HEK293T (cell line): ENCODE measurements around the gene SPA17.
A peak's percentile ranks its signal among the peaks of the same experiment; 100 is the strongest.

Experiments
- CTCF ChIA-PET: fragments of 350-600 bp; formaldehyde crosslinking; extraction: SDS; loops from one replicate; lab custom pipeline; 2021; ENCODE audit warnings: antibody characterized with exemption, inconsistent platforms; lab: Yijun Ruan, JAX
- POLR2A ChIA-PET: fragments of 350-600 bp; formaldehyde crosslinking; extraction: SDS; loops from one replicate; lab custom pipeline; 2020; ENCODE audit warnings: antibody characterized with exemption, inconsistent platforms; lab: Yijun Ruan, JAX
- DNase-seq: peaks from one replicate; pipeline ENCODE4 v3.0.0; 2012; ENCODE audit warnings: mixed read lengths; ENCODE audit errors: extremely low spot score
- ARNT ChIP-seq: fragments of 450-650 bp; IDR thresholded peaks from 2 replicates; pipeline ENCODE4 v1.6.1; 2017; ENCODE audit warnings: mild to moderate bottlenecking
- BHLHE40 ChIP-seq: fragments of 450-650 bp; IDR thresholded peaks from 2 replicates; pipeline ENCODE4 v1.6.1; 2016; ENCODE audit warnings: mild to moderate bottlenecking, moderate library complexity, borderline replicate concordance
- CTBP1 ChIP-seq: fragments of 450-650 bp; IDR thresholded peaks from 2 replicates; pipeline ENCODE4 v1.6.1; 2016; ENCODE audit warnings: borderline replicate concordance
- ELF4 ChIP-seq: fragments of 450-650 bp; IDR thresholded peaks from 2 replicates; pipeline ENCODE4 v1.6.1; 2017; ENCODE audit warnings: antibody characterized with exemption
- FOXA1 ChIP-seq: fragments of 450-650 bp; IDR thresholded peaks from 2 replicates; pipeline ENCODE4 v1.6.1; 2016; ENCODE audit warnings: mild to moderate bottlenecking
- FOXK2 ChIP-seq: fragments of 450-650 bp; IDR thresholded peaks from 2 replicates; pipeline ENCODE4 v1.6.1; 2016; ENCODE audit warnings: mild to moderate bottlenecking
- FOXM1 ChIP-seq: fragments of 450-650 bp; IDR thresholded peaks from 2 replicates; pipeline ENCODE4 v1.6.1; 2017; ENCODE audit warnings: mild to moderate bottlenecking, borderline replicate concordance
- HDGF ChIP-seq: fragments of 450-650 bp; IDR thresholded peaks from 2 replicates; pipeline ENCODE4 v1.6.1; 2017; ENCODE audit warnings: antibody characterized with exemption, borderline replicate concordance
- L3MBTL2 ChIP-seq: fragments of 450-650 bp; conservative IDR thresholded peaks from 2 replicates; pipeline ENCODE4 v1.6.1; 2016; ENCODE audit warnings: mild to moderate bottlenecking
- LEF1 ChIP-seq: fragments of 450-650 bp; IDR thresholded peaks from 2 replicates; pipeline ENCODE4 v1.6.1; 2017; ENCODE audit warnings: mild to moderate bottlenecking, borderline replicate concordance
- NFRKB ChIP-seq: fragments of 450-650 bp; IDR thresholded peaks from 2 replicates; pipeline ENCODE4 v1.6.1; 2016; ENCODE audit warnings: mild to moderate bottlenecking, moderate library complexity
- SP1 ChIP-seq: fragments of 450-650 bp; IDR thresholded peaks from 2 replicates; pipeline ENCODE4 v1.6.1; 2017
- SUZ12 ChIP-seq: fragments of 450-650 bp; IDR thresholded peaks from 2 replicates; pipeline ENCODE4 v1.6.1; 2016; ENCODE audit warnings: mild to moderate bottlenecking
- TARDBP ChIP-seq: fragments of 450-650 bp; IDR thresholded peaks from 2 replicates; pipeline ENCODE4 v1.6.1; 2016
- ZNF384 ChIP-seq: fragments of 450-650 bp; IDR thresholded peaks from 2 replicates; pipeline ENCODE4 v1.6.1; 2016
- TF ChIP-seq, protein P1 (sequence below): fragments of 450-650 bp; IDR thresholded peaks from 2 replicates; pipeline ENCODE4 v1.6.1; 2016

The SPA17 gene

DNA sequence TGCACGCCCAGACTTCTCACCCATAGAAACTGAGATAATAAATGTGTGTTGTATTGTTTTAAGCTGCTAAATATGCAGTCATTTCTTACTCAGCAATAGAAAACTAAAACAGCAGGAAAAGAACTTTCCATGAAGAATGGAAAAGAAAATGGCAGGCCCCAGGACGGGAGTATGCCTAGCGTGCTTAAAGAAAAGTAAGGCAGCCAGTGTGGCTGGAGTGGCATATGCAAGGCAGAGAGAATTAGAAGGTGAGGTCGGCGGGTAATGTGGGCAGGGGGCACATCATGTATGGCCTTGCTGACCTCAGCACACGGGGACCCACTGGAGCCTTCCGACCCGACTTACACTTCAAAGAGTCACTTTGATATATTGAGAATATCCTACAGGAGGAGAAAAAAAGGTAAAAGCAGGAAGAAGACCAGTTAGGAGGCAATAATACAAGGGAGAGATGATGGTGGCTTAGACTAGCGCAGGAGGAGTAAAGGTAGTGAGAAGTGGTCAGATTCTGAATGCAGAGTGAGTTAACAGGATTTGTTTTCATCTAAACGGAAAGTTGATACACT, 30.6 kb upstream of the SPA17 start:
- CTCF ChIA-PET = interaction anchor here (0.8 to 1.9 kb wide), 2 partner anchors 12 to 1382 kb away, joined by 3 to 7 read pairs; no protein-coding TSS in a partner anchor
- POLR2A ChIA-PET = interaction anchor here (0.6 to 1.0 kb wide), 2 partner anchors 21 to 310 kb away, joined by 3 read pairs; partner anchors contain the start of genes CCDC15 and TBRG1
- no peak for TF ChIP-seq L3MBTL2
- TF ChIP-seq ARNT = no peak
- TF ChIP-seq SP1 = no peak
- no peak for TF ChIP-seq LEF1
- no peak for TF ChIP-seq NFRKB
- no peak for TF ChIP-seq TARDBP
- no peak for TF ChIP-seq FOXM1
- no peak for TF ChIP-seq BHLHE40
- TF ChIP-seq, protein P1, sequence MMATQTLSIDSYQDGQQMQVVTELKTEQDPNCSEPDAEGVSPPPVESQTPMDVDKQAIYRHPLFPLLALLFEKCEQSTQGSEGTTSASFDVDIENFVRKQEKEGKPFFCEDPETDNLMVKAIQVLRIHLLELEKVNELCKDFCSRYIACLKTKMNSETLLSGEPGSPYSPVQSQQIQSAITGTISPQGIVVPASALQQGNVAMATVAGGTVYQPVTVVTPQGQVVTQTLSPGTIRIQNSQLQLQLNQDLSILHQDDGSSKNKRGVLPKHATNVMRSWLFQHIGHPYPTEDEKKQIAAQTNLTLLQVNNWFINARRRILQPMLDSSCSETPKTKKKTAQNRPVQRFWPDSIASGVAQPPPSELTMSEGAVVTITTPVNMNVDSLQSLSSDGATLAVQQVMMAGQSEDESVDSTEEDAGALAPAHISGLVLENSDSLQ = no peak
- no peak for TF ChIP-seq CTBP1

DNA sequence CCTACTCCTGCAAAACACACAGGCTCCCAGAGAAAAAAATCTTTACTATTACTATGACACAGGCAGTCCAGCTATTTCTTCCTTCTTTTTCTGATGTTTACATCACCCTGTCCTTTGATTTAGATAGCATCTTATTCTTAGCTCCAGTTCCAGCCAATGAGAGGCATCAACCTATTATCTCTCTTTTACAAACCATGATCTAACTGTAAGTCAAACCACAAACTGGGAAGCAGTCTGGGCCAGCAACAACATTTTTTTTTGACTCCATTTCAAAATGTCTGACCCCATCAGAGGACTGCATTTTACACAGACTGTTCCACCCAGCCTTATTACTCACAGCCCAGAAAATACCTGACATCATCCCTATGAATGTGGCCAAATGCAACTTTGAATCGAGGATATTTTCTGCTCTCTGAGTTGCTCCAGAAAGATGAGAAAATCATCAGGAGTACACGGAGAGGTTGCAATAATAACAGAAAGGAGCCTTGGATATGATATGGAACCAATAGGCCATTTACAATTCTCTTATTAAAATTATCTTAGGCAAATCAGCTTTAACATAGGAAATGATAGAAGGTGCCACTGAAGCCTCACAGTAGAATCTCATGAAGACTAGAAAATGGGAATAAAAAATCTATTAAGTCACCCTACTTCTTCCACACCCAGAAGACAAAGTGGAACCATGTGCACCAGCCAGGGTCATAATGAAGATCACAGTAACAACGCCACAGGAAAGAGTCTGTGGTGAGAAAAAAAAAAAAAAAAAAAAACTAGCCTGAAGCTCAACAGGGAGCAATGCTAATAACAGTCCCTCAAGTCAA, 29.9 kb upstream of the SPA17 start:
- TF ChIP-seq NFRKB (no peak), TARDBP (no peak), CTBP1 (no peak), HDGF (no peak), LEF1 (no peak), L3MBTL2 (no peak), FOXM1 (no peak), SUZ12 (no peak), FOXA1 (no peak), ZNF384 (no peak), ARNT (no peak), SP1 (no peak), FOXK2 (no peak), ELF4 (no peak), BHLHE40 (no peak)
- TF ChIP-seq, protein P1 = no peak
- DNase-seq = no peak
- ChIA-PET CTCF (interaction anchor here (0.6 to 1.9 kb wide), 7 partner anchors 11 to 222 kb away, joined by 3 to 7 read pairs (median 4); no protein-coding TSS in a partner anchor), POLR2A (interaction anchor here (1.0 kb wide), 2 partner anchors 13 to 310 kb away, joined by 3 read pairs; partner anchors contain the start of gene CCDC15)

More for the DNA sequence above, 30.6 kb upstream of the SPA17 start:
- DNase-seq = no peak

DNA sequence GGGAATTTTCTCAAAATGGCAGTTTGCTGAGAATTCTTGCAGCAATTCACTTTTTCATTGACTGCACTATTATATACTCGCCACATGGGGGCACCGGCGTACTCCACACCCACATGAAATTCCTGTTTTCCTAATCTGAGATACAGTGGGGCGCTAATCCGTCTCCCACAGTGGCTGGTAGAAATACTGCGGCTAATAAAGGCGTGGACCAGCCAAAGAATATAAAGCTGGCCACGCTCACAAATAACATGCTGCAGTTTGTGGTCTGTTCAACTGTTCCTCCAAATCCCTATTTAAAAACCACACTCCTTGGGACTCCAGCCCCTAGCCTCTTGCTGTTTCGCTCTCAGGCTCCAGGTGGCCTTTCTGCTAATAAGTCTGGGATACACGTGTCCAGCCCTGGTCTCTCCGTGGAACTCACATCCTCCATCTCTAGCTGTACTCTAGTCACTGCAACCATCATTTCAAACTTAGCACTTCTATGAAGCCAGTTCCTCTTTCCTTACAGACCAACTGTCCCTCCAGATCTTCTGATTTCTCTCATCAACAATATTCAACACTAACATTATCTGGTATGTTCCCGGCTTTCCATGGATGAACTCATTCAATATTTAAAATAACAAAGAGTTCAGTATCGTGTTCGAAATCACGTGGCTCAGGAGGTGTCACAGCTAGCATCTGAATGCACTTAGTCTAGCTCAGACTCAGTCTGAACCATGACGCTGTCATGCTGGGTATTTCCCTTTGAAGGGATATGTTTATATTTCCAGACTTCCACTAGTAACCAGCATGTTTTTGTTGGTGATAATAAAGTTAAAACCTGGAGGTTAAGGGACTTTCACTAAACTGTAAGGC, 29.1 kb upstream of the SPA17 start:
- ChIA-PET CTCF (interaction anchor here (0.6 to 1.9 kb wide), 14 partner anchors 9 to 232 kb away, joined by 3 to 7 read pairs (median 3); no protein-coding TSS in a partner anchor), POLR2A (interaction anchor here (1.0 kb wide), 1 partner anchor 12 kb away, joined by 3 read pairs; no protein-coding TSS in a partner anchor)
- TF ChIP-seq BHLHE40 = no peak
- peak; percentile 37; the same call in 1 of the 2 replicates for TF ChIP-seq L3MBTL2
- peak; percentile 68 for DNase-seq

DNA sequence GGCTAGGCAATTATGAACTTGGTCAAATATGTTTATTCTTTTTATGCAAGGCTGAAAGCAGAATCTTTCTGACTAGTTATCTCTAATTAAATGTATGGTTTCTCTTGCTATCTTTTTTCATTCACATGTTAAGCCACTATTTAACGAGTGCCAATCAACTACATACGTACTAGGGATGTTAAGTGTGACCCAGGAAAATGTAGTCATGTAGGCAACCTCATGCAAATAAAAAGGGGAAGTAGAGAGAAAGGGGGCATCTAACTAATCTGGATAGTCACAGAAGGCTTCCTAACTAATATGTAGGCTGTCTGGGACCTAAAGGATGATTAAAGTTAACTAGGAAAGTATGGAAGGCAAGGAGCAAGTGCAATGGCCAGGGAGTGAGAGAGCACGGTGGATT, 27.6 kb upstream of the SPA17 start:
- ChIA-PET POLR2A (no interaction called here), CTCF (no interaction called here)
- DNase-seq = no peak

DNA sequence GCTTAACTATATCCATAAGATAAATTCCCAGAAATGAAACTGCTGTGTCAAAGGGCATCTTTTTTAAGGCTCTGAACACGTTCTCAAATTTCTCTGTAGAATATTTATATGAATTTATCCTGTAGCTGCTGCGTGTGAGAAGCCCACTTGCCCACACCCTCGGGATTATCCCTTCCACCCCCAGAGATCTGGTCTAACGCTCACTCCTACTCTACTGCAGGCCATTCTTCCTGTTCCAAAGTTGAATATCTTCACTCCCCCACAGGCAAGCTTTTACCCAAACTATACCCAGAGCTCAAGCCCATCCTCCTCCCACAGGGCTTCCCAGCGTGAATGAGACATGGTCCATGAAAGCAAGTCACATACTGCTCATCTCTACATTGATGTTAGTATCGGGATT, 25.1 kb upstream of the SPA17 start:
- TF ChIP-seq NFRKB = no peak
- no peak for TF ChIP-seq L3MBTL2
- TF ChIP-seq SUZ12 = no peak
- TF ChIP-seq ARNT = no peak
- no peak for TF ChIP-seq TARDBP
- TF ChIP-seq HDGF = no peak
- no peak for TF ChIP-seq FOXK2
- no peak for TF ChIP-seq BHLHE40
- TF ChIP-seq FOXA1 = no peak
- TF ChIP-seq FOXM1 = no peak
- no peak for TF ChIP-seq ELF4
- TF ChIP-seq LEF1 = no peak
- TF ChIP-seq ZNF384 = no peak
- no peak for TF ChIP-seq SP1
- no peak for TF ChIP-seq CTBP1
- CTCF ChIA-PET = no interaction called here
- POLR2A ChIA-PET = no interaction called here
- DNase-seq = no peak

More for the DNA sequence above, 27.6 kb upstream of the SPA17 start:
- TF ChIP-seq ARNT (no peak), L3MBTL2 (no peak), HDGF (no peak), ELF4 (no peak)
